K562 (cell line): ENCODE measurements around the gene CHST1. TPM values are rescaled to one million over a fixed set of nuclear protein-coding genes. Genes with fewer than 3 reads are reported as not detected.

Source experiments
- ATAC-seq: fragments of 200-7000 bp; cut with Tn5 transposase; 3 replicates; pipeline ENCODE4 v1.9.1; 2020; ENCODE audit warnings: moderate library complexity
- BruUV-seq: library from RNA; stranded (reverse); fragments of 400-500 nt; replicated peaks from 2 replicates; lab custom pipeline; 2021; lab: Mats Ljungman, UMichigan
- CTCF ChIA-PET: fragments of 300-600 bp; formaldehyde crosslinking; extraction: SDS; loops from one replicate; lab custom pipeline; 2021; ENCODE audit warnings: low intra/inter-chr PET ratio; lab: Yijun Ruan, JAX
- POLR2A ChIA-PET: fragments of 300-600, 350-650 bp; sonication (Branson Sonifier 250); formaldehyde crosslinking; extraction: SDS; loops from one replicate; lab custom pipeline; 2021; ENCODE audit warnings: antibody characterized with exemption, inconsistent platforms; lab: Yijun Ruan, JAX
- DNase-seq, 4 experiments: peaks; one replicate each; pipeline versions ENCODE4 v3.0.0 to v3.0.0-alpha.2; 2011 to 2018; ENCODE audit warnings: low spot score in 3 of 4, mixed read lengths in 3 of 4; ENCODE audit errors: extremely low read depth in 1 of 4
- FAIRE-seq: peaks from 2 replicates; lab custom pipeline; 2011; peaks lifted over from hg19 to GRCh38; lab: Jason Lieb, UNC
- H2AFZ ChIP-seq: 2 replicates; pipeline ENCODE4 v1.6.0; 2011; ENCODE audit warnings: low read depth, low read length, control low read depth, inconsistent platforms
- H3K27ac ChIP-seq: fragments of 200-600 bp; 3 replicates; pipeline ENCODE4 v1.8.0; 2011; ENCODE audit warnings: low read depth, mild to moderate bottlenecking, control low read depth, inconsistent platforms, low read length, moderate library complexity, mixed read lengths; ENCODE audit errors: extremely low read depth
- H3K27me3 ChIP-seq, 2 experiments: fragments of 300-600 bp in 1 of 2; 2 replicates in 1 of 2; 3 replicates in 1 of 2; pipeline versions ENCODE4 v1.6.0 to v1.8.0; 2011; ENCODE audit warnings: inconsistent platforms in 2 of 2, low read length in 2 of 2, mild to moderate bottlenecking in 1 of 2, mixed read lengths in 1 of 2, moderate library complexity in 1 of 2; ENCODE audit not compliant: control insufficient read depth in 2 of 2, insufficient read depth in 2 of 2
- H3K36me3 ChIP-seq: fragments of 300-600 bp; 3 replicates; pipeline ENCODE4 v1.8.0; 2011; ENCODE audit warnings: mild to moderate bottlenecking, low read length, inconsistent platforms; ENCODE audit not compliant: control insufficient read depth, insufficient read depth
- H3K4me1 ChIP-seq, 2 experiments: fragments of 200-600 bp in 1 of 2; replicated peaks in 1 of 2; 2 replicates in 1 of 2; 3 replicates in 1 of 2; pipeline versions ENCODE4 v1.5.1 to v1.8.0; 2011; ENCODE audit warnings: inconsistent platforms in 2 of 2, low read length in 2 of 2, mild to moderate bottlenecking in 1 of 2, mixed read lengths in 1 of 2, moderate library complexity in 1 of 2; ENCODE audit not compliant: control insufficient read depth in 2 of 2, insufficient read depth in 2 of 2
- H3K4me2 ChIP-seq: 2 replicates; pipeline ENCODE4 v1.6.1; 2011; ENCODE audit warnings: low read length, control low read depth, inconsistent platforms, mixed read lengths; ENCODE audit not compliant: insufficient read depth
- H3K4me3 ChIP-seq: fragments of 200-600 bp; sonication (generic), shearing (Covaris generic); 2 replicates; pipeline ENCODE4 v1.5.1; 2016; ENCODE audit warnings: control low read depth, inconsistent platforms
- H3K79me2 ChIP-seq: fragments of 200-600 bp; 3 replicates; pipeline ENCODE4 v1.8.0; 2011; ENCODE audit warnings: low read length, inconsistent platforms; ENCODE audit not compliant: control insufficient read depth, insufficient read depth
- H3K9ac ChIP-seq, 2 experiments: 2 replicates each; pipeline versions ENCODE4 v1.6.0 to v1.6.1; 2011; ENCODE audit warnings: low read depth in 2 of 2, low read length in 2 of 2, control low read depth in 1 of 2, inconsistent platforms in 1 of 2, mild to moderate bottlenecking in 1 of 2, mixed read lengths in 1 of 2; ENCODE audit not compliant: insufficient read depth in 1 of 2
- H3K9me1 ChIP-seq: one replicate; pipeline ENCODE4 v1.6.0; 2011; ENCODE audit warnings: inconsistent platforms, mild to moderate bottlenecking, low read length, moderate library complexity; ENCODE audit not compliant: control insufficient read depth, insufficient read depth
- H3K9me3 ChIP-seq: replicated peaks from 2 replicates; pipeline ENCODE4 v1.5.1; 2011; ENCODE audit warnings: low read depth, low read length, inconsistent platforms; ENCODE audit not compliant: control insufficient read depth, insufficient read depth
- H4K20me1 ChIP-seq: replicated peaks from 2 replicates; pipeline ENCODE4 v1.6.1; 2011; ENCODE audit warnings: low read length, inconsistent platforms, mixed read lengths; ENCODE audit not compliant: control insufficient read depth, insufficient read depth
- WGBS: fragments of 100-300 bp; shearing (Covaris generic); methylation state at CpG from one replicate; pipeline ENCODE4 v1.1.6; 2016; ENCODE audit warnings: low coverage, mixed read lengths; ENCODE audit not compliant: insufficient coverage; ENCODE audit errors: missing lambda C conversion rate; 5-methylcytosine and 5-hydroxymethylcytosine counted together
- in situ Hi-C: fragments of 300-500 bp; cut with MboI; formaldehyde crosslinking; loops from 4 replicates; pipeline ENCODE4 v1.15.0; 2018; ENCODE audit warnings: inconsistent platforms, mixed read lengths
- intact Hi-C: fragments of 100-400 bp; cut with micrococcal nuclease; formaldehyde crosslinking; loops from 2 replicates; pipeline ENCODE4 v1.14.2; 2022
- polyA plus RNA-seq, 8 experiments: library from polyadenylated mRNA; depleted of rRNA in 4 of 8; stranded (reverse) in 5 of 8; unstranded in 3 of 8; fragments of >200 nt; fragmentation: Nextera tagmentation in 2 of 8; fragmentation: Illumina TruSeq in 1 of 8; extraction: Ambion mirVana in 2 of 8; extraction: Trizol in 1 of 8; gene quantifications; 2 replicates each; pipeline versions ENCODE4 v1.2.1 to v1.2.3, GENCODE V29; 2011 to 2014; ENCODE audit warnings: inconsistent platforms in 1 of 8, missing spikeins in 1 of 8
- total RNA-seq, 7 experiments: library from RNA; depleted of rRNA in 6 of 7; stranded (reverse); fragments of >200 nt in 6 of 7; fragmentation: Illumina TruSeq in 2 of 7; extraction: Trizol in 2 of 7; gene quantifications; 2 replicates each; pipeline versions ENCODE4 v1.2.1 to v1.2.3, GENCODE V29; 2011 to 2021; ENCODE audit warnings: low replicate concordance in 1 of 7
- TF ChIP-seq, protein P1 (sequence below): fragments of 250-450 bp; sonication (Bioruptor Pico); IDR thresholded peaks from 2 replicates; pipeline ENCODE4 v1.5.0; 2021; ENCODE audit warnings: mild to moderate bottlenecking, borderline replicate concordance
- TF ChIP-seq, protein P2 (sequence below): sonication (generic); formaldehyde crosslinking; IDR thresholded peaks from 2 replicates; pipeline ENCODE4 v1.8.1; 2023; ENCODE audit warnings: mild to moderate bottlenecking, missing genetic modification reagents, moderate library complexity

The CHST1 gene
- total and polyA plus RNA-seq, 9 of the 15 experiments (the other 6 are each of a cell fraction or from before 2014, with no cell fraction given): 0.04 to 0.32 (median 0.18) TPM; not detected in 4

DNA sequence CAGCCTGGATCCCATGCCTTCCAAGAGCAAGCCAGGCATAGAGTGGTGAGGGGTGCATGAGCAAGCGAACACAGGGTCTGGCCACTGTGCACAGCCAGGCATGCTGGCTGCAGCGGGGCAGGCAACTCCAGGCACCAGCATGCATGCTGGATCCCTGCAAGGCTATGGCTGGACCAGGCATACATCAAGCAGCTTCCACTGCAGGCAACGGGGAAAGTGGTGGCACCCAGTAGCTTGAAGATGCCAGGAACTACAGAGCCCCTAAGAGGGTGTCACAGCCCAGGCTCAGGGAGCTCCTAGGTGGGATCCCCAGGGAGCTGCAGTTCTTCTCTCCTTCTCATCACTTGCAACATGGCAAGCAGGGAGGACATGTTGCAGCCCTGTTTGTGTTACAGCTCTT, 45.2 kb downstream of the CHST1 start:
- ChIA-PET POLR2A (interaction anchor here (0.7 kb wide), 1 partner anchor 137 kb away, joined by 3 read pairs; no protein-coding TSS in a partner anchor), CTCF (no interaction called here)
- FAIRE-seq: no peak
- DNase-seq: no peak
- no peak for ATAC-seq
- in situ Hi-C loops: no loop called here
- no peaks in the 10 kb centered on the region; a peak in 1 of 5 replicates for H3K27me3 ChIP-seq
- H2AFZ ChIP-seq: no peak overlapping the region
- H3K9me1 ChIP-seq: no peaks in the 10 kb centered on the region
- H3K4me1 ChIP-seq: no peaks in the 10 kb centered on the region
- WGBS: 0% methylated on average over 3 of the region's 3 CpGs
- intact Hi-C loops: no loop called here
- BruUV-seq: no TSS peak
- H3K36me3 ChIP-seq: no peaks in the 10 kb centered on the region
- no peaks in the 10 kb centered on the region for H3K9me3 ChIP-seq
- TF ChIP-seq, protein P1, sequence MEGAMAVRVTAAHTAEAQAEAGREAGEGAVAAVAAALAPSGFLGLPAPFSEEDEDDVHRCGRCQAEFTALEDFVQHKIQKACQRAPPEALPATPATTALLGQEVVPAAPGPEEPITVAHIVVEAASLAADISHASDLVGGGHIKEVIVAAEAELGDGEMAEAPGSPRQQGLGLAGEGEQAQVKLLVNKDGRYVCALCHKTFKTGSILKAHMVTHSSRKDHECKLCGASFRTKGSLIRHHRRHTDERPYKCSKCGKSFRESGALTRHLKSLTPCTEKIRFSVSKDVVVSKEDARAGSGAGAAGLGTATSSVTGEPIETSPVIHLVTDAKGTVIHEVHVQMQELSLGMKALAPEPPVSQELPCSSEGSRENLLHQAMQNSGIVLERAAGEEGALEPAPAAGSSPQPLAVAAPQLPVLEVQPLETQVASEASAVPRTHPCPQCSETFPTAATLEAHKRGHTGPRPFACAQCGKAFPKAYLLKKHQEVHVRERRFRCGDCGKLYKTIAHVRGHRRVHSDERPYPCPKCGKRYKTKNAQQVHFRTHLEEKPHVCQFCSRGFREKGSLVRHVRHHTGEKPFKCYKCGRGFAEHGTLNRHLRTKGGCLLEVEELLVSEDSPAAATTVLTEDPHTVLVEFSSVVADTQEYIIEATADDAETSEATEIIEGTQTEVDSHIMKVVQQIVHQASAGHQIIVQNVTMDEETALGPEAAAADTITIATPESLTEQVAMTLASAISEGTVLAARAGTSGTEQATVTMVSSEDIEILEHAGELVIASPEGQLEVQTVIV (CRISPR knock-in tag): no peak
- TF ChIP-seq, protein P2, sequence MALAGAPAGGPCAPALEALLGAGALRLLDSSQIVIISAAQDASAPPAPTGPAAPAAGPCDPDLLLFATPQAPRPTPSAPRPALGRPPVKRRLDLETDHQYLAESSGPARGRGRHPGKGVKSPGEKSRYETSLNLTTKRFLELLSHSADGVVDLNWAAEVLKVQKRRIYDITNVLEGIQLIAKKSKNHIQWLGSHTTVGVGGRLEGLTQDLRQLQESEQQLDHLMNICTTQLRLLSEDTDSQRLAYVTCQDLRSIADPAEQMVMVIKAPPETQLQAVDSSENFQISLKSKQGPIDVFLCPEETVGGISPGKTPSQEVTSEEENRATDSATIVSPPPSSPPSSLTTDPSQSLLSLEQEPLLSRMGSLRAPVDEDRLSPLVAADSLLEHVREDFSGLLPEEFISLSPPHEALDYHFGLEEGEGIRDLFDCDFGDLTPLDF: no peak
- H3K4me3 ChIP-seq: no peak overlapping the region
- H3K4me2 ChIP-seq: no peak overlapping the region
- H3K9ac ChIP-seq: no peak overlapping the region
- no peaks in the 10 kb centered on the region for H3K79me2 ChIP-seq
- no peak overlapping the region for H3K27ac ChIP-seq
- H4K20me1 ChIP-seq: no peaks in the 10 kb centered on the region
